GM21447 (cell line): ENCODE results near the gene DIAPH2.

Source experiments
- ATAC-seq: cut with Tn5 transposase; IDR thresholded peaks from one replicate; pipeline ENCODE4 v1.9.1; 2021; ENCODE audit not compliant: unreplicated experiment

The DIAPH2 gene

GRCh38 chrX:97538745-97539144, 854.1 kb downstream of the DIAPH2 start:
- no peak for ATAC-seq

- ATAC-seq = no peak
Measured at GRCh38 chrX:97539970-97540519, 855.4 kb downstream of the DIAPH2 start.

GRCh38 chrX:97547877-97548578, 863.4 kb downstream of the DIAPH2 start:
- ATAC-seq = no peak

- no peak for ATAC-seq
Measured at GRCh38 chrX:97551821-97552220, 867.2 kb downstream of the DIAPH2 start.

GRCh38 chrX:97553833-97554232, 869.2 kb downstream of the DIAPH2 start:
- no peak for ATAC-seq

- ATAC-seq = no peak
Measured at GRCh38 chrX:97556359-97556758, 871.7 kb downstream of the DIAPH2 start.

GRCh38 chrX:97563531-97564133, 879.0 kb downstream of the DIAPH2 start:
- ATAC-seq = peak; percentile 99

GRCh38 chrX:97564496-97564895, 879.9 kb downstream of the DIAPH2 start:
- ATAC-seq = no peak

- ATAC-seq = no peak
Measured at GRCh38 chrX:97587171-97587570, 902.5 kb downstream of the DIAPH2 start.

- ATAC-seq = no peak
Measured at GRCh38 chrX:97594646-97595224, 910.1 kb downstream of the DIAPH2 start.

- ATAC-seq = no peak
Measured at GRCh38 chrX:97597954-97598353, 913.3 kb downstream of the DIAPH2 start.

GRCh38 chrX:97602465-97603258, 918.0 kb downstream of the DIAPH2 start:
- no peak for ATAC-seq

GRCh38 chrX:97605271-97605670, 920.6 kb downstream of the DIAPH2 start:
- ATAC-seq = no peak

- no peak for ATAC-seq
Measured at GRCh38 chrX:97609357-97609756, 924.7 kb downstream of the DIAPH2 start.

GRCh38 chrX:97609938-97610337, 925.3 kb downstream of the DIAPH2 start:
- no peak for ATAC-seq

GRCh38 chrX:97616883-97617530, 932.4 kb downstream of the DIAPH2 start:
- peak; percentile 99 for ATAC-seq

GRCh38 chrX:97619499-97619898, 934.9 kb downstream of the DIAPH2 start:
- ATAC-seq = no peak

- no peak for ATAC-seq
Measured at GRCh38 chrX:97622111-97622510, 937.5 kb downstream of the DIAPH2 start.

GRCh38 chrX:97628326-97628725, 943.7 kb downstream of the DIAPH2 start:
- ATAC-seq = no peak

GRCh38 chrX:97628807-97629596, 944.4 kb downstream of the DIAPH2 start:
- ATAC-seq = no peak
